ENCODE measurements around the gene FOXO6.
"Not testable (repeated sequence)": the region's sequence is repeated elsewhere in the genome, so short reads cannot be mapped to it uniquely, and the experiment has no call there.

The FOXO6 gene

DNA sequence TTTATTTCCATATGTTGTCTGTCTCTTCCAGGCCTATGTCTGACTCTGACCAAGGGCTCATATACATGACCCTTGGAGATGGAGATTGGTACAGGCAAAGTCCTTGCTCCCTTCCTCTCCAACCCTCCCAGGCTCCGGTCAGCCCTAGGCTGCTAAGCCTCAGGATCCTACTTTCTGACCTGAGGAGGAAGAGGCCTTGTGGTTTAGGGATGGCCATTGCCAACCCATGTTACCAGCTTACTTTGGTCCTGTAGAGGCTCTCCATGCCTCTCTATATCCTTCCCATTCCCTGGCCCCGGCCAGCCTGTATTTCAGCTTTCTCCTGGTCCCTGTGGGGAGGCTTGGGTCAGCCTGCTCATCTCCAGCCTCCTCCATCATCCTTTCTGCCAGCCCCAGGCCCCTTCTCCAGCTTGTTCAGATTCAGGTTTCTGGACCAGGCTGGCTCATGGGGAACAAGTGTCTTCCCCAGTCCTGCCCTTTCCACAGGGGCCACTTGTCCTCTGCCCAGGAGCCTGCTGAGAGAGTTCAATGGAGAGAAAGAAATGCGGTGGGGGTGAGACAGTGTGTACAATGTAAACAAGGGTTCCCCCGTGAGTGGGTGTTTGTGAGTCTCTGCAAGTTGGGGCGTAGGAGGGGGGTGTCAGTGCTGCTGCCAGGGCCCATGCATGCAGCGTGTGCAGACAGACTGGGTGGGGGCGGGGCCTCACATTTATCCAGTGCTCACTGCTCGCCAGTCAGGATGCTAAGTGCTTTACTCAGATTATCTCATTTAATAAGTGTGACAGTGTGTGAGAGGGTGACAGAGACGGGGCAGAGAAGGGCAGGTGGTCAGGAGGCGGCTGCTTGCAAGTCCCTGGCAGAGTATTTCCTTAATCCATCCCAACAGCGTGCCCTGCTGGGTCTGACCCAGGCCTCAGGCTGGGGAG, 31.3 kb upstream of the FOXO6 start:
- DNase-seq (ENCODE audit: low spot score) = peak; percentile 9

- no peak for DNase-seq (ENCODE audit: low spot score)
These were observed 30.4 kb upstream of the FOXO6 start for GRCh38 chr1:41330588-41331545.

- DNase-seq (ENCODE audit: low spot score) = no peak
These were observed 29.7 kb upstream of the FOXO6 start for GRCh38 chr1:41331546-41331917.

DNA sequence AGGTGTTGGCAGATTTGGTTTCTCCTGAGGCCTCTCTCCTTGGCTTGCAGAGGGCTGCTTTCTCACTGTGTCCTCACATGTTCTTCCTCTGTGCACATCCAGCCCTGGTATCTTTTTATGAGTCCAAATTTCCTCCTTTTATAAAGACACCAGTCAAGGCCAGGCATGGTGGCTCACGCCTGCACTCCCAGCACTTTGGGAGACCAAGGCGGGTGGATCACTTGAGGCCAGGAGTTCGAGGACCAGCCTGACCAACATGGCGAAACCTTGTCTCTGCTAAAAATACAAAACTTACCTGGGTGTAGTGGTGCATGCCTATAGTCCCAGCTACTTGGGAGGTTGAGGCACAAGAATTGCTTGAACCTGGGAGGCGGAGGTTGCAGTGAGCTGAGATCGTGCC, 29.1 kb upstream of the FOXO6 start:
- not testable (repeated sequence) for DNase-seq (ENCODE audit: low spot score)

DNA sequence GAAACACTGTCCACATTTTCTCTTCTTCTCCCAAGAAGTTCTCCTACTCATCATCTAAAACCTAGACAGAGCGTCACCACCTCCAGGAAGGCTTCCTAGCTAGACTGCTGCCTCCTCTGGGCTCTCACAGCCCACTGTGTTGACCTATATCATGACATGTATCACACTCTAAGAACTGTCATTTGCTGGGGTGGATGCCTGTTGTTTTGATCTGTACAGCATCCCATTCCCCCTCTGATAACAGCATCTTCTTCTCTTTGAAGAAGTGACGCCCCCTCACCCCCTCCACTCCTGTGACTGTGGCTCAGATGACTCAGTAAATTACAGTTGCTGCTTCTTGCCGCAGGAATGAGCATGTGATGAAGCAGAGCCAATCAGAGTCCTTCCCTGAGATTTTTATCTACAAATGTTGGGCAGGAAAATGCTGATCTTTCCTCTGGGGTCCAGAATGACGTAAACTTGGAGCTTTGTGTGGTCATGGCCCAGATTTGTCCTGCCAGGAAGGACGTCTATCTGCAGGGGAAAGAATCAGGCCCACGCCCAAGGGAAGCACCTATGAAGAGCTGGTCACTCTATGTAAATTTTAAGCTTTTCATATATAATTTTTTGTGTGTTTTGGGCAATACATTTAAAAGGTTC, 28.0 kb upstream of the FOXO6 start:
- DNase-seq (ENCODE audit: low spot score) = no peak

- DNase-seq (ENCODE audit: low spot score) = no peak
These were observed 22.4 kb upstream of the FOXO6 start for GRCh38 chr1:41338820-41339219.

- no peak for DNase-seq (ENCODE audit: low spot score)
These were observed 20.4 kb upstream of the FOXO6 start for GRCh38 chr1:41340655-41341364.

- DNase-seq (ENCODE audit: low spot score) = no peak
These were observed 19.9 kb upstream of the FOXO6 start for GRCh38 chr1:41341365-41341683.

DNA sequence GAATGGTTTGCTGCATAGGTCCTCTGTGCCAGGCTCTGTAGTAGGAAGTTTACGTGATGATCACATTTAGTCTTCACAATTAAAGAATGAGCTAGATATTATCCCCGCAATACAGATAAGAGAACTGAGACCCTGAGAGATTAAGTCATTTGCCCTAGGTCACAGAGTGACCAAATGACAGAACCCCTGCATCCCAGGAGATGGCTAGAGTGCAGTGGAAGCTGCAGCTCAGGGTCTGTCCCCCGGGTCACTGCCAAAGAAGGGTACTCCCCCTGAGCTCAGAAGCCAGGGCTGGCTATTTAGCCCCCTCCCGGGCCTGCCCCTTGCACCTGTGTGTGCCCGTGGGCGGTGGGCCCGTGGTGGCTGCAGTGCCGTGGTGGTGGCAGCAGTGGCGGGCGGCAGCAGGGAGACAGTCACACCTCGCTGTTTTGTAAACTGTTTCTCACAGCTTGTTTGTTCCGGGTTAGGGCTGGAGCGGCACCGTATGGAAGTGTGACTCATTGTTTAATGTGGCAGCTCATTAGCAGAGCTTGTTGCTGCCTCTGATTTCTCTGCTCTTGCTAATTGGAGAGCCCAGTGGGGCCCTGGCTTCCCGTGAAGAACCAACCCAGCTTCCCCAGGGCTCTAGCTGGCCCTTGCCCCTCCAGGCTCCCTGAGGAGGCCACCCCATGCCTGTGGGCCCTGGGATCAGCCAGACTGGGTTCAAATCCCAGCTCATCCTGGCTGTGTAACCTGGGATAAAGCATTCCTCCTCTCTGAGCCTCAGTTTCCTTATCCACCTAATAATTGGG, 19.3 kb upstream of the FOXO6 start:
- DNase-seq (ENCODE audit: low spot score) = no peak

DNA sequence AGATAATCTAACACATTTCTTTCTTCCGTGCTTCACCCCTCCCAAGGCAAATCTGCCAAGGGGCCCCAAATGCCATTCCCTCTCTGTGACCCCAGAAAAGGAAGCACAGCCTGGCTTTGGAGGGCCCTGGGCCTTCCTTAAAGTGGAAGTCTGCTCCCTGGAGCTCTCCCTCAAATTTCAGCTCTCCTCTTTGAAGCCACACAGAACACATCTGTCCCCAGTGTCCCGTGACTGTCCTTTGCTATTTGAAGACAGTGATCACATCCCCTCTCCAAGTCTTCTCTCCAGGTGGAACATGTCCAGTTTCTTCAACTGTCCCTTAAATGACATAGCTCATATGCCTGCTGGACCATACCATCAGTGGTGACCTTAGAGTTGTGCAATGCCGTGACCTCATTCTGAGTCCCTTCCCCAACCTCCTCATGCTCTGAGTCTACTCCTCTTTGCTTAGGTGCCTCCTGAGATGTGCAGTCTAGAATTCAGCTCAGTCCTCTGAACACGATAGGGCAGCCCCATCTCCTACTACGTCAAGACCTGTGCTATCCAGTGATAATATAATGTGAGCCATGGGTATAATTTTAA, 18.4 kb upstream of the FOXO6 start:
- DNase-seq (ENCODE audit: low spot score) = no peak

GRCh38 chr1:41343790-41344699, 17.2 kb upstream of the FOXO6 start:
- DNase-seq (ENCODE audit: low spot score) = no peak

DNA sequence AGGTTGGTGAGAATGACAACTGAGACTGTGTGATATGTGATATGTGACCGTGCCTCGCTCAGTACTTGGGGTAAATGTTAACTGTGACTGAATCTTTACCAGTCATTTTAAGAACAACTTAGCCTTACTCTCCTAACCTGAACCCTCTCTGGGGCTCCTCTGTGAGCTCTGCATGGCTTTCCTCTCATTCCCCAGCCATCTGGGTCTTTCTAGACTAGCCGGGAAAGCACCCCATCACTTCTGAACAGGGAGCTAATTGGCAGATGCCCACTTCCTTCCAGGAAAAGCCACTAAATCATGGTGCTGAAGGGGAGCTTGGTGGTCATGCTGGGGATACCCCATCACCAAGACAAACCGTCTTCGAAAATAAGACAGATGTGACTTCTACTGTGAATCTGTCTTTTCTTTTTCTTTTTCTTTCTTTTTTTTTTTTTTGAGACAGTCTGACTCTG, 16.5 kb upstream of the FOXO6 start:
- DNase-seq (ENCODE audit: low spot score) = no peak

DNA sequence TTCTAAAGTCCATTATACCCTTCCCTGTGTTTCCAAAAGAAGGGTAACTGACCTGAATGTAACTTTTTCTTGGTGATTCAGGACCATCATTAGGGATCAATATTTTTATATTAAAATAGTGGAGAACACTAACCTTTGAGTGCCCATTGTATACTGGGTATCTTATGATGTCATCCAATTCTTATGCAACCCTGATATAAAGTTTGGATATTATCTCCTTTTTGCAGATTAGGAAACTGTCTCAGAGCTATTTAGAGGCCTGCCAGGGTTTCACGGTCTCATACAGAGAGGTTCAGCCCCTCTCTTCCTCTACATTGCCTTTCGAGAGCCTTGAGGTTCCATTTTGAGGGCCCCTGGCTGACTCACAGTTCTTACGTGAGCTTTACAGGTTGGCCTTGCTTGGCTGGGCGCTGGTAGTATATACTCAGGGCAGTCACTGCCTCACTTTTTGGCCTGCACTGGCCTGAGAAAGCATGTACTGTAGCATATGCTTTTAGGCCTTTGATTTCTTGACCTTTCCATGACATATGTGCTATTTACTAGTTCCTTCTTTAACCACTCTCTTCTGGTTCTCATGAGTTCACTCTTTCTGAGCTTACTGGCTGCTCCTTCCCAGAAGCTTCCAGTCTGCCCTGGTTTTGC, 15.7 kb upstream of the FOXO6 start:
- DNase-seq (ENCODE audit: low spot score) = no peak

DNA sequence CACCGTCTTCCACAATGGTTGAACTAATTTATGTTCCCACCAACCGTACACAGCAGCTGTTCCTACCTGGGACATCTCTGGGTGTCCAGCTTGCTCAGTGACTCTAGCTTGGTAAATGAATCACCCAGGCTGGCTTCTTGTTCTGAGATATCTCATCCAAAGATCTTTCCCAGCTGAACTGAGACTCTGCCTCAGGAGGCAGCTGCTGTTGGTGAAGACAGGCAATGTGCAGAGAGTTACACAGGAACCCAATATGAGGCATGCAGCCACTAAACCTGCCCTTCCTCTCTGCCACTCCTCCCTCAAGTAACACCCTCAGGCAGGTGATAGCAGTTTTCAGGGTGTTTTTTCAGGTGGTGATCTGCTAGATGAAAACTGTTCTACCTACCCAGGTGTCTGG, 14.0 kb upstream of the FOXO6 start:
- no peak for DNase-seq (ENCODE audit: low spot score)

DNA sequence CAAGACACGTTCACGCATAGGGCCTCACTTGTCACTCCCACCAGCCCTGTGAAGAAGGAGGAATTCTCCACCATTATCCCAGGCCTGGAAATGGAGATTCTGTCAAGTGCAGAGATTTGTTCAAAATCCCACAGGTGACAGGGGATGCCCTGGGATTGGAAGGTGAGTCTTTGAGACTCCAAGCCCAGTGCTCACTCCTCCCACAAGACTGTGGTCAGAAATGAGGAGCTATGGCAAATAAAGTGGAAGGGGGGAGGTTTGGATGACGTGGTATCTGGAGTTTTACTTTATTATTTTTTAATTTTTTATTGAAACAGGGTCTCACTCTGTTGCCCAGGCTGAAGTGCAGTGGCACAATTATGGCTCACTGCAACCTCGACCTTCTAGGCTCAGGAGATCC, 12.8 kb upstream of the FOXO6 start:
- no peak for DNase-seq (ENCODE audit: low spot score)

- DNase-seq (ENCODE audit: low spot score) = no peak
These were observed 11.7 kb upstream of the FOXO6 start for GRCh38 chr1:41349361-41350054.

DNA sequence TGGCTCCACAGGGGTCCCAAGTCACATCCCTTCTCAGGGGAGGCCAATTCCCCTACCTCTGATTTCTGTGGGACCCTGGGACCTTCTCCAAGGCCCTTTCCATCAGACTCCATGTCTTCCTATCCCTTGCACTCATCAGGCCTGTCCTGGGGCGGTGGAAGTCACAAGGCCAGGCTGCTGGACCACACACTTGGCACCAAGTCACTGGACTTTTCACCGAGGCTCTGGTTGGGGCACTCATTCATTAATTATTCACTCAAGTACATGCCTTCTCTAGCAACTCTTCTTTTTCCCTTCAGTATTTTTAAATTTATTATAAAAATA, 11.2 kb upstream of the FOXO6 start:
- no peak for DNase-seq (ENCODE audit: low spot score)
